Fibroblast of the aortic adventitia (primary cell): ENCODE results near the gene LCE3E. TPM values are rescaled to one million over a fixed set of nuclear protein-coding genes. Genes with fewer than 3 reads are reported as not detected.

Experiments used
- DNase-seq: peaks from one replicate; pipeline ENCODE4 v3.0.0-alpha.2; 2010; ENCODE audit warnings: low read depth
- H3K4me3 ChIP-seq: 2 replicates; pipeline ENCODE4 v1.5.1; 2011; ENCODE audit warnings: low read depth, mild to moderate bottlenecking, control low read depth, low read length, moderate library complexity
- CTCF ChIP-seq: IDR thresholded peaks from 2 replicates; pipeline ENCODE4 v1.5.1; 2011; ENCODE audit warnings: mild to moderate bottlenecking, low read length, control low read depth, inconsistent platforms; ENCODE audit not compliant: insufficient read depth
- small RNA-seq: library from RNA; depleted of rRNA; stranded (forward); fragments of <200 nt; gene quantifications from one replicate; pipeline ENCODE3, GENCODE V24; 2012
- total RNA-seq: library from RNA; depleted of rRNA; stranded (reverse); fragments of >200 nt; gene quantifications from 2 replicates; pipeline ENCODE4 v1.2.3, GENCODE V29; 2012; ENCODE audit warnings: low replicate concordance

The LCE3E gene
- total RNA-seq, 1 donor, result not detected

DNA sequence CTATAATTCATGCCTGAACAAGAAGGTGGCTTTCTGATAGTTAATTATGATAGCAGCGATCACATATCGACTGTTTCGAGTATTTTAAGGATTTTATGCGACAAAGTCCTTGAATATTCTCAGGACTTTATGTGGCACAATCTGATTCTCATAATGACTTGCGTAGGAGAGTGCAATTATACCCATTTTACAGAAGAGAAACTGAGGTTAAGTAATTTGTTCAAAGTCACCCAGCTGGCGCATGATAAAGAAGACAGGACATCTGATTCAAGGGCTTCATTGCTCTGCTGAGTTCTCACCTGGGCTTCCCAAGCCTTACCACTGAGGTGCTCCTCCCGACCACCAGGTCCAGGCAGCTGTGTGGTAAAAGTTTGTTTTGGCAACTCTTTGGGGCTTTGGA, 50.5 kb downstream of the LCE3E start:
- no peak overlapping the region for H3K4me3 ChIP-seq
- TF ChIP-seq CTCF, result no peak
- no peak for DNase-seq

Small RNA genes within 50 kb of the gene (small RNA-seq; reads per million reads assigned to genes)
- gene LCE3B, result not detected

Other genes with a start within 250 kb of the LCE3E start
- gene FLG, start 241.5 kb downstream of the LCE3E start, total RNA-seq, result under 0.01 TPM in 1 of 2 replicates, not detected in the other
- not detected in 2 replicates for gene FLG2, start 206.8 kb downstream of the LCE3E start, total RNA-seq
- not detected in 2 replicates for gene CRNN, start 152.5 kb downstream of the LCE3E start, total RNA-seq
- gene LCE5A, start 56.0 kb downstream of the LCE3E start, total RNA-seq, result not detected in 2 replicates
- not detected in 2 replicates for gene CRCT1, start 52.3 kb downstream of the LCE3E start, total RNA-seq
- gene LCE3D, start 13.7 kb upstream of the LCE3E start, total RNA-seq, result not detected in 2 replicates
- not detected in 2 replicates for gene LCE3C, start 33.5 kb upstream of the LCE3E start, total RNA-seq
- not detected in 2 replicates for gene LCE3B, start 47.0 kb upstream of the LCE3E start, total RNA-seq
- not detected in 2 replicates for gene LCE3A, start 56.3 kb upstream of the LCE3E start, total RNA-seq
- not detected in 2 replicates for gene LCE2D, start 96.6 kb upstream of the LCE3E start, total RNA-seq
- not detected in 2 replicates for gene LCE2C, start 108.5 kb upstream of the LCE3E start, total RNA-seq
- gene LCE2B, start 119.3 kb upstream of the LCE3E start, total RNA-seq, result not detected in 2 replicates
- not detected in 2 replicates for gene LCE2A, start 131.6 kb upstream of the LCE3E start, total RNA-seq
- gene LCE4A, start 141.4 kb upstream of the LCE3E start, total RNA-seq, result not detected in 2 replicates
- gene KPRP, start 191.2 kb upstream of the LCE3E start, total RNA-seq, result not detected in 2 replicates
- not detected in 2 replicates for gene LCE1F, start 208.4 kb upstream of the LCE3E start, total RNA-seq
- not detected in 2 replicates for gene LCE1E, start 219.5 kb upstream of the LCE3E start, total RNA-seq
- not detected in 2 replicates for gene LCE1D, start 229.9 kb upstream of the LCE3E start, total RNA-seq
- not detected in 2 replicates for gene LCE1C, start 239.9 kb upstream of the LCE3E start, total RNA-seq
- gene LCE1B, start 245.2 kb upstream of the LCE3E start, total RNA-seq, result not detected in 2 replicates